Astrocyte of the spinal cord (primary cell): ENCODE measurements around the gene GUCY1A2.
"Not testable (repeated sequence)": the region's sequence is repeated elsewhere in the genome, so short reads cannot be mapped to it uniquely, and the experiment has no call there.

ENCODE experiments used
- DNase-seq: peaks from one replicate; pipeline ENCODE4 v3.0.0; 2011; ENCODE audit warnings: low read depth, low spot score
- H3K4me3 ChIP-seq: 2 replicates; pipeline ENCODE4 v1.5.1; 2011; ENCODE audit warnings: low read depth, mild to moderate bottlenecking, low read length, moderate library complexity
- CTCF ChIP-seq: IDR thresholded peaks from 2 replicates; pipeline ENCODE4 v1.5.1; 2012; ENCODE audit warnings: low read depth, mild to moderate bottlenecking, low read length, inconsistent platforms
- in situ Hi-C: cut with HindIII; loops from 2 replicates; pipeline ENCODE4 v1.10.0; 2017; ENCODE audit warnings: low sequenced_read_pairs

Gene GUCY1A2

GRCh38 chr11:106794058-106794457, 224.2 kb downstream of the GUCY1A2 start:
- no peak overlapping the region for H3K4me3 ChIP-seq
- no peak for TF ChIP-seq CTCF
- DNase-seq, result peak; percentile 8
- in situ Hi-C loops, result no loop called here

- no peak for TF ChIP-seq CTCF
- no peak overlapping the region for H3K4me3 ChIP-seq
- in situ Hi-C loops, result no loop called here
- no peak for DNase-seq
Measured at GRCh38 chr11:106789406-106789805, 228.9 kb downstream of the GUCY1A2 start.

- in situ Hi-C loops, result no loop called here
- no peak overlapping the region for H3K4me3 ChIP-seq
- TF ChIP-seq CTCF, result no peak
- DNase-seq, result no peak
Measured at GRCh38 chr11:106787454-106787853, 230.8 kb downstream of the GUCY1A2 start.

GRCh38 chr11:106785913-106786650, 232.2 kb downstream of the GUCY1A2 start:
- in situ Hi-C loops, result no loop called here
- H3K4me3 ChIP-seq, result no peak overlapping the region
- no peak for TF ChIP-seq CTCF
- DNase-seq, result no peak

- DNase-seq, in situ Hi-C loops: not testable (repeated sequence)
Measured at GRCh38 chr11:106777302-106777701, 241.0 kb downstream of the GUCY1A2 start.

GRCh38 chr11:106770489-106771085, 247.7 kb downstream of the GUCY1A2 start:
- no peak for DNase-seq
- in situ Hi-C loops, result no loop called here
- H3K4me3 ChIP-seq, result no peak overlapping the region
- TF ChIP-seq CTCF, result no peak

More at GRCh38 chr11:106777302-106777701, 241.0 kb downstream of the GUCY1A2 start:
- H3K4me3 ChIP-seq, result not testable (repeated sequence)

- DNase-seq, result no peak
- in situ Hi-C loops, result no loop called here
- no peak overlapping the region for H3K4me3 ChIP-seq
- TF ChIP-seq CTCF, result no peak
Measured at GRCh38 chr11:106765469-106766258, 252.6 kb downstream of the GUCY1A2 start.
